SW480 (cell line): Measurements from ENCODE around the gene MGAT4A.
A peak's percentile ranks its signal among the peaks of the same experiment; 100 is the strongest.
"Not testable (repeated sequence)": the region's sequence is repeated elsewhere in the genome, so short reads cannot be mapped to it uniquely, and the experiment has no call there.

ENCODE experiments used
- DNase-seq: peaks from one replicate; pipeline ENCODE4 v3.0.0-alpha.2; 2016; ENCODE audit warnings: low spot score

The MGAT4A gene

GRCh38 chr2:98730053-98730706 is 752 bp downstream of the MGAT4A start:
- peak; percentile 80 for DNase-seq

GRCh38 chr2:98729652-98730051 is 1.3 kb downstream of the MGAT4A start:
- no peak for DNase-seq

- not testable (repeated sequence) for DNase-seq
These were observed 2.7 kb downstream of the MGAT4A start for GRCh38 chr2:98728088-98728718.

DNA sequence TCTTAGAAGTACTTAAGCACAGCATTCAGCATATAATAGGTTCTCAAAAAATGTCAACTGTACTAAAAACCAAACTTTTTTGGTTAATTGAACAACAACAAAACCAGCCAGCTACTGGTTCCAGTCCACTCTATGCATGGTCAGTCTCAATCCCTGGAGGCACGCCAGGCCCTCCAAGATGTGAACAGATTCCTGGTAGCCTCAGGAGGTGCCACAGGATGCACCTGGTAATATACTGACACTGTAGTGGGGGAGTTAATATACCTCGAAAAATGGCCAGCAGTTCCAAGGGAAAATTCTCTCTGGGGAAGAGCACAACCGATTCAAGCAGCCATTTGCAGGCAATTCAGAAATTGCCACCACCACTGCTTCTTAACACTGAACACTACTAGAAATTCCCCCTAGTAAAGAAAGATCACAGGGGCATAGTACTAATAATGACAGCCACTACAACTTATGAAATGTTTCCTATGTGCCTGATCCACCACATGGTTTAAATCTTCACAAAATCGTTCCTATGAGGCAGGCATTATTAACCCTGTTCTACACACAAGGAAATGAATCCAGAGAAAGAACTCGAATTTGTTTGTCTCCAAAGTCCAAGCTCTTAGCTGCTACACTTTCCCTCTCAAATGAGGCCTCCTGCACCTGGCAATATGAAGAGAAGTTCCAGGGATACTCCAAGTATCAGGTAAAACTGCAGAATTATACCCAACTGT is 3.4 kb downstream of the MGAT4A start:
- no peak for DNase-seq

DNA sequence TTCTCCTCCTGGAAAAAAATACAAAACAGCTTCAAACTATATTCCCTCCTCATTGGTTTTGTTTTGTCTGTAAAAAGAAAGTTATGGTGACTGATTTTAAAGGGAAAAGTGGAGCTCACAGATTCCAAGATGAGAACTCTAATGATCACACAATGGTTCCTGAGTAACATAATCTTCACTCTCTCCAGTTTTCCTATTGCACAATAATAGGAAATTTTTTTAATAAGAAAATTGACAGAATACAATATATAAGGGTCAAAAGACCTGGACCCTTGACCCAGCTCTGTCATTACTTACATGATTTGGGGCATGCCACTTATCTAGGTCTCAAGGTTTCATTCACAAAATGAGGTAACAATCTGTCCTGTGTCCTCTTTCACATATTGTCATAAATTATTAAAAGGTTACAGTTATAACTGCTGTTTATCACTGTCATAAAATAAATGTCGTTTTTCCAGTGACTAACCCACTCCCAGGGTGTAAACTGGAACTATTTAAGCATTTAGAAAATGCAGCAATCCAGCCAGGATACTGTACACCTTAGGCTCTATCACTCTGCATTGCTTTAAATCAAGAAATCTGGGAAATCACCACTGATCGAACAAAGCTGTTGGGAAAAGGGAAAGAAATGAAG is 4.1 kb downstream of the MGAT4A start:
- no peak for DNase-seq

- no peak for DNase-seq
These were observed 4.7 kb downstream of the MGAT4A start for GRCh38 chr2:98726205-98726604.

DNA sequence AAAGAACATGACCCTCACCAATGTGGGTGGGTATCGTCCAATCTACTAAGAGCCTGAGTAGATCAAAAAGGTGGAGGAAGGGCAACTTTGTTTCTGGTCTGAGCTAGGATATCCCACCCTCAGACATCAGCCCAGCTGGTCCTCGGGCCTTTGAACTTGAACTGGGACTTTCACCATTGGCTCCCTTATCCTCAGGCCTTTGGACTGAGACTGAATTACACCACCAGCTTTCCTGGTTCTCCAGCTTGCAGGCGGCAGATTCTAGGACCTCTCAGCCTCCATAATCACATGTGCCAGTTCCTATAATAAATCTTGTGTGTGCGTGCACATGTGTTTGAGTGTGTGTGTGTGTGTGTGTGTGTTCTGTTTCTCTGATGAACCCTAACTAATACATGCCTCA is 10.6 kb downstream of the MGAT4A start:
- no peak for DNase-seq

DNA sequence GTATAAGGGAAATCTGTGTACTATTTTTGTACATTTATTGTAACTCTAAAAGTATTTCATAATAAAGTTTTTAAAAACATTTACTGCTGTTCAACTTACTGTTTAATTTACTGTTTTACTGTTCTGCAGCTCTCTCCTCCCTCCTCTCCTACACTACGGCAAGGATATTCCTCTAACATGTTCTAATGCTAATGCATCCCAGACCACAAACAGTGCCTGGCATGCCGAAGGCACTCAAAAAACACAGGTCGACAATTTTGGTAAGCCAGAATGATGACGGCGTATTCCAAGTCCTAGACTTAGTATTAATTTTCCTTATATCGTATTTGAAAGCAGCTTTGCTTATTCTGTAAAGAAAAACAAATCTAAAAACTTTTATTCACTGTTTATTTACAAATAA is 13.3 kb downstream of the MGAT4A start:
- DNase-seq = no peak

GRCh38 chr2:98716786-98717185 is 14.1 kb downstream of the MGAT4A start:
- no peak for DNase-seq

DNA sequence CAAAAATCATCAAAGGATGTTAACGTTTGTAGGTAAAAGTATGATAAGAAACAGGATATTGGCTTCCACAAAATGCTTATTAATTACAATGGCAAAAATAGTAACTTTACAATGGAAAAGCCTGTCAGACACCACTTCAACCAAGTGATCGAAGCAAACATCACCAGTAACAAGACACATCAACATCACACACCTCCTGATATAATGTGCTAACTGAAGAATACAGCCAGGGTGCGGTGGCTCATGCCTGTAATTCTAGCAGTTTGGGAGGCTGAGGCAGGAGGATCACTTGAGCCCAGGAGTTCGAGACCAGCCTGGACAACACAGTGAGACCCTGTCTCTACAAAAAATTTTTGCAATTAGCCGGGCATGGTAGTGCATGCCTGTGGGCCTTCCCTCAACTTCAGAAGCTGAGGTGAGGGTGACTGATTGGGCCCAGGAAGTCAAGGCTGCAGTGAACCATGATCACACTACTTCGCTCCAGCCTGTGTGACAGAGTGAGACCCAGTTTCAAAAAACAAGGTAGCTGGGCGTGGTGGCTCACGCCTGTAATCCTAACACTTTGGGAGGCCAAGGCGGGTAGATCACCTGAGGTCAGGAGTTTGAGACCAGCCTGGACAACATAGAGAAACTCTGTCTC is 15.0 kb downstream of the MGAT4A start:
- DNase-seq = no peak

DNA sequence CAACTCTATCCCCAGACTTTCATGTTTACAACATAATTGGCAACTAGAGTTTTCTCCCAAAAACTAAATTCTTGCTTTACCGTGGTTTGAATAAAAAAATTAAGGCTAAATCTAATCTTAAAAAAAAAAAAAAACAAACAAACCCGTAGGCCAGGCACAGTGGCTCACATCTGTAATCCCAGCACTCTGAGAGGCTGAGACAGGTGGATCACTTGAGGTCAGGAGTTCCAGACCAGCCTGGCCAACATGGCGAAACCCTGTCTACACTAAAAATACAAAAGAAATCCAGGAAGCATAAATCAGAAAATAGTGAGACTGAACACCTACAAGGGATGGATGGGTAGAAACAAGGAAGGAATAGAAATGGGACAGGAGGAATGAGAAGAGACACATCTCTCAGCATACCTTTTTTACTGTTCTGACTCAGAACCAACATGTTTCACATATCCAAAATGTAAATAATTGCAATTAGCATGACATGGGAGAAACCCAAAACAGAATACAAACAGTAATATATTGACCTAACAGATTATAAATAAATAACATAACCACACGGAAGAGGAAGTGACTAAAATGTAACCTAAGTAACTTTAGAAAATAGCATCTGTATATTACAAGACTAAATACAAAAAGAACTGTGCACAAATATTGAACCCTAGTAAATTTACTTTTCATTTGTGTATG is 17.5 kb downstream of the MGAT4A start:
- no peak for DNase-seq

- DNase-seq = no peak
These were observed 18.8 kb downstream of the MGAT4A start for GRCh38 chr2:98712145-98712544.

GRCh38 chr2:98711506-98711905 is 19.4 kb downstream of the MGAT4A start:
- no peak for DNase-seq

DNA sequence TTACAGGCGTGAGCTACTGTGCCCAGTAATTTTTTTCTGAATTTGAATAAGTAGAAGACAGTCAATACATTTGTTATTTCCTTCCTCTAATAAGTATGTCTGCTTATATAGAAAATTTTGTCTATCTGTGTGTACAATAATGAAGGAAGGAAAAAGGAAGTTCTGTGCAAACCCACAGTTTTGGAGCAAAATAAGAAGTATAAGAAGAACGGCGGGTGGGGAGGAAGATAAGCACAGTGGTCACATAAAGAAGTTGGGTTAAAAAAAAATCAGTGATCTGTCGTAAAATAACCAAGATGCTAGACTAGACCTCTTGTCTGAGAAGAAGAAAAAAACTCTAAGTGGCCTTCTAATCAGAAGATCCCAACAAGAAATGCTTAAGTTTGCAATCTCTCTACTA is 20.2 kb downstream of the MGAT4A start:
- DNase-seq = no peak

- no peak for DNase-seq
These were observed 21.4 kb downstream of the MGAT4A start for GRCh38 chr2:98709535-98709934.

DNA sequence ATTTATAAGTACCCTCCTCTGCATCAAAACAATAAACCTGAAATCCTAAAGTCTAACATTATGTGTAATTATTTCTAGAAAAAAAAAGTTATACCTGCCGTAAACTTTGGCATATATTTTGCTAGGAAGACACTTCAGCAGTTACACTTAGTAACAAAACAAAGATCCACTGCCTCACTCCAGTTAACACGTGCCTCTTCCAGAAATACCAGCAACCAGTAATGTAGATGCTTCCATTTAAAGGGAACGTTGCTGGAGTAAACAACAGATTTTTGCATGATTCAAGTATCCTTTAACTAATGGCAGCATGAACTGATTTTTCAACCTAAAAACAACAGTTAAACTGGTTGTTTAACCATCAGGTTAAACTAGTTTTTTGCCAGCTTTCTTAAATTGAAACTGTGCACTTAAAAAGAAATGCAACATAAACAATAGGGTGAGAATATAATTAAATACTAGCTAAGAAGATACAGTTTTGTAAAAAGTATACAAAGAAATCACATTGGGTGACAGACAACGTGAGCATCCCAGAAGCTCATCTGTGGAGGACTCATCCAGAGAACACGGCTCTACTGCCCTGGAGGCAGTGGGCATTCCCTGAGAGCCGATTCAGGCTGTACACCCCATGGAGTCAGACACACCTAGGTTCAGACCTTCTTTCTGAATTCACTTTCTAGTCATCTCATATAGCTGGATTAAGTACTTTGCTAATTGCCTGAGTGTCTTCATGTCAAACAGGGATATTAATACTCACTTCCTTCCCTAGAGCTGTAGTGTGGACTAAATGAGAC is 22.3 kb downstream of the MGAT4A start:
- no peak for DNase-seq

DNA sequence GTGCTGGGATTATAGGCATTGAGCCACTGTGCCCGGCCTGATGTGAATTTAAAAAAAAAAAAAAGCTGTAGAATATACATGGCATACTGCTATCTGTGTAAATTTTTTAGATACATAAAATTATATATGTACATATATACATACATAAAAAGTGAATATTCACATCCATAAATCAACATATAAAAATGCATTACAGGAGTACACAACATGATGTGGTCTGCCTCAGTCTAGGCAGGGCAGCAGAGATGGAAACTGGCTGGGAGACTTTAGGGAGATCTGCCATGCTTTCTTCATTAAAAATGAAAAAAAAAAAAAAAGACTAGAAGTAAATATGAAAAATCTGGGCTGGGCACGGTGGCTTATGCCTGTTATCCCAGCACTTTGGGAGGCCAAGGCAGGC is 24.3 kb downstream of the MGAT4A start:
- DNase-seq = no peak

GRCh38 chr2:98705333-98705617 is 25.7 kb downstream of the MGAT4A start:
- DNase-seq = no peak

GRCh38 chr2:98704499-98705332 is 26.2 kb downstream of the MGAT4A start:
- no peak for DNase-seq

DNA sequence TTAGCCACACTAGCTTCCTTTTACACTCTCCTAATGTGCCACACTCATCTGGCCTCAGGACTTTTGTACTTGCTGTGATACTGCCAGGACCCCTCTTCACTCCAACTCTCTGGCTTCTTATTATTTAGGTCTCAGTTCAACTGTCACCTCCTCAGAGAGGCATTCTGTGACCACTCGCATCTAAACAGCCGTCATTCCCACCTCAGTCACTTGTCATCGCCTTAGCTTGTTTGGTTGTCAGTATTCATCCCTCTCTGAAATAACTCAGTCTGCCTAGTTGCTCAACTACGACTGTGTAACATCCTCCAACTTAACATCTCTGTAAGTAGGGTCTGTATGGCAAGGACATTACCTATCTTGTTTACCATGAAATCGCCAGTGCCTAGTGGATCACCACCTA is 27.2 kb downstream of the MGAT4A start:
- DNase-seq = no peak
